ENCODE data around the gene AVEN. TPM values are rescaled to one million over a fixed set of nuclear protein-coding genes. Genes with fewer than 3 reads are reported as not detected.

Gene AVEN
- total and polyA plus RNA-seq, 2 experiments from 2014 or later: 18.2 to 27.0 TPM

DNA sequence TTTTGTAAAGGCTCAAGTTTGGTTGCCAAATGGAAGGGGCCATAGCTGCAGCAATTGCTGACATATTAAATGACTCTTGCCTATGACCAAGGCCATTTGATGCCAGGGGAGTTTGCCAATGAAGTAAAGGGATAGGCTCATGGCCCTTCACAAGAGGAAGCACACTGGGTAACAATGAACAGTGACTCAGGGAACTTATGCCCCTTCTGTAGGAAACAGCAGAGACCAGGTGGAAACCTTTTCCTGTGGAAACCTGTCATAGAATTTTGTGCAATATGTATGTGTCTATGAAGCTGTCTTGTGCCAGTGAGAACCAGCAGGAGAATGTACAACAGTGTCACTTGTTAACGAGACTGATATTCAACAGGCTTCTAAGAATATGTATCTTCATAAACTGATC is 25.4 kb upstream of the AVEN start:
- DNase-seq: no peak
- Histone ChIP-seq H3K9ac (no peak overlapping the region), H4K20me1 (ENCODE audit: insufficient read depth) (no peaks in the 10 kb centered on the region), H2AFZ (no peak overlapping the region), H3F3A (ENCODE audit: insufficient read depth) (no peaks in the 10 kb centered on the region), H3K4me1 (ENCODE audit: insufficient read depth) (no peaks in the 10 kb centered on the region), H3K4me2 (ENCODE audit: unreplicated experiment) (no peak overlapping the region), H3K4me3 (no peak overlapping the region), H3K27ac (no peak overlapping the region), H3K9me2 (ENCODE audit: insufficient read depth) (no peaks in the 10 kb centered on the region), H3K36me3 (ENCODE audit: low read depth) (no peaks in the 10 kb centered on the region), H3K9me3 (ENCODE audit: low read depth) (no peaks in the 10 kb centered on the region), H3K79me2 (ENCODE audit: insufficient read depth) (no peaks in the 10 kb centered on the region), H3K27me3 (replicated peaks; ENCODE audit: insufficient read depth) (no peaks in the 10 kb centered on the region)
- TF ChIP-seq EZH2 (IDR thresholded peaks at IDR 0.05; ENCODE audit: insufficient read depth, poor library complexity, severe bottlenecking) (no peak), EZH2phosphoT487 (IDR thresholded peaks at IDR 0.05; ENCODE audit: insufficient read depth, low read depth) (no peak)
- in situ Hi-C loops (cut with MboI): no loop called here
- WGBS, 2 experiments (ENCODE audit: low coverage in 1 of 2, low lambda C conversion rate in 2 of 2, missing lambda C conversion rate in 2 of 2): 0% methylated on average over 1 of the region's 1 CpG

GRCh38 chr15:34059946-34060345 is 20.9 kb upstream of the AVEN start:
- H3K4me2 ChIP-seq (ENCODE audit: unreplicated experiment): no peak overlapping the region
- peaks cover 16% of the 10 kb centered on the region for H3K4me1 ChIP-seq (ENCODE audit: insufficient read depth)
- in situ Hi-C loops (cut with MboI): no loop called here
- TF ChIP-seq EZH2 (IDR thresholded peaks at IDR 0.05; ENCODE audit: insufficient read depth, poor library complexity, severe bottlenecking) (no peak), EZH2phosphoT487 (IDR thresholded peaks at IDR 0.05; ENCODE audit: insufficient read depth, low read depth) (no peak)
- H3K9ac ChIP-seq: no peak overlapping the region
- no peak overlapping the region for H3K4me3 ChIP-seq
- WGBS, 2 experiments (ENCODE audit: low coverage in 1 of 2, low lambda C conversion rate in 2 of 2, missing lambda C conversion rate in 2 of 2): 21 to 26% methylated on average over 3 of the region's 3 CpGs
- no peaks in the 10 kb centered on the region for H3K9me3 ChIP-seq (ENCODE audit: low read depth)
- no peaks in the 10 kb centered on the region for H3K27me3 ChIP-seq (replicated peaks; ENCODE audit: insufficient read depth)
- H3K9me2 ChIP-seq (ENCODE audit: insufficient read depth): no peaks in the 10 kb centered on the region
- no peaks in the 10 kb centered on the region for H3K79me2 ChIP-seq (ENCODE audit: insufficient read depth)
- no peaks in the 10 kb centered on the region for H3K36me3 ChIP-seq (ENCODE audit: low read depth)
- H3K27ac ChIP-seq: no peak overlapping the region
- DNase-seq: no peak
- H4K20me1 ChIP-seq (ENCODE audit: insufficient read depth): no peaks in the 10 kb centered on the region
- peaks cover 22% of the 10 kb centered on the region for H3F3A ChIP-seq (ENCODE audit: insufficient read depth)
- H2AFZ ChIP-seq: peak overlapping the region; percentile 56; the same call in 1 of the 2 replicates

GRCh38 chr15:34059476-34059875 is 20.5 kb upstream of the AVEN start:
- in situ Hi-C loops (cut with MboI): no loop called here

DNA sequence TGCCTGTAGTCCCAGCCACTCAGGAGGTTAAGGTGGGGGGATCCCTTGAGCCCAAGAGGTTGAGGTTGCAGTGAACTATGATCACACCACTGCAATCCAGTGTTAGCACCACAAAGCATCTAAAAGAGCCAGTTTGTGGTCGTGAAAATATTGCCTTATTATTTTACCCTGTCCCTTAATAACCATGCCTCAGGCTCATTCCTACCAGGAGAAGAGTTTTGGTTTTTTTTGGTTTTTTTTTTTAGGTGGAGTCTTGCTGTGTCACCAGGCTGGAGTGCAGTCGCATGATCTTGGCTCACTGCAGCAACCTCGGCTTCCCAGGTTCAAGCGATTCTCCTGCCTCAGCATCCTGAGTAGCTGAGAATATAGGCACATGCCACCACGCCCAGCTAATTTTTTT is 17.9 kb upstream of the AVEN start:
- peak overlapping the region; percentile 61 for H2AFZ ChIP-seq
- in situ Hi-C loops (cut with MboI): no loop called here

More at GRCh38 chr15:34059476-34059875, 20.5 kb upstream of the AVEN start:
- no peaks in the 10 kb centered on the region for H3K9me2 ChIP-seq (ENCODE audit: insufficient read depth)
- H3K36me3 ChIP-seq (ENCODE audit: low read depth): no peaks in the 10 kb centered on the region
- H3K27ac ChIP-seq: no peak overlapping the region
- no peaks in the 10 kb centered on the region for H3K79me2 ChIP-seq (ENCODE audit: insufficient read depth)
- no peak overlapping the region for H3K4me3 ChIP-seq
- H3F3A ChIP-seq (ENCODE audit: insufficient read depth): peaks cover 22% of the 10 kb centered on the region
- H2AFZ ChIP-seq: peak overlapping the region; percentile 56
- no peaks in the 10 kb centered on the region for H3K9me3 ChIP-seq (ENCODE audit: low read depth)
- no peaks in the 10 kb centered on the region for H3K27me3 ChIP-seq (replicated peaks; ENCODE audit: insufficient read depth)
- no peak for TF ChIP-seq EZH2 (IDR thresholded peaks at IDR 0.05; ENCODE audit: insufficient read depth, poor library complexity, severe bottlenecking)
- no peak for TF ChIP-seq EZH2phosphoT487 (IDR thresholded peaks at IDR 0.05; ENCODE audit: insufficient read depth, low read depth)
- H4K20me1 ChIP-seq (ENCODE audit: insufficient read depth): no peaks in the 10 kb centered on the region
- H3K4me1 ChIP-seq (ENCODE audit: insufficient read depth): peaks cover 16% of the 10 kb centered on the region
- no peak overlapping the region for H3K4me2 ChIP-seq (ENCODE audit: unreplicated experiment)
- no peak overlapping the region for H3K9ac ChIP-seq
- 6 to 11% methylated on average over 2 of the region's 2 CpGs for WGBS, 2 experiments (ENCODE audit: low coverage in 1 of 2, low lambda C conversion rate in 2 of 2, missing lambda C conversion rate in 2 of 2)
- DNase-seq: no peak

More for the DNA sequence above, 17.9 kb upstream of the AVEN start:
- Histone ChIP-seq H3K4me3 (peak overlapping the region; percentile 7; the same call in 1 of the 2 replicates), H3K9me2 (ENCODE audit: insufficient read depth) (no peaks in the 10 kb centered on the region), H3K27me3 (replicated peaks; ENCODE audit: insufficient read depth) (no peaks in the 10 kb centered on the region), H3K9me3 (ENCODE audit: low read depth) (no peaks in the 10 kb centered on the region), H3K79me2 (ENCODE audit: insufficient read depth) (no peaks in the 10 kb centered on the region), H3K36me3 (ENCODE audit: low read depth) (no peaks in the 10 kb centered on the region), H3F3A (ENCODE audit: insufficient read depth) (peaks cover 22% of the 10 kb centered on the region), H3K4me2 (ENCODE audit: unreplicated experiment) (peak overlapping the region; percentile 41), H3K9ac (peak overlapping the region; percentile 14), H3K27ac (peak overlapping the region; percentile 58), H3K4me1 (ENCODE audit: insufficient read depth) (peaks cover 16% of the 10 kb centered on the region), H4K20me1 (ENCODE audit: insufficient read depth) (no peaks in the 10 kb centered on the region)
- peak; percentile 19 for DNase-seq
- 63 to 66% methylated on average over 5 of the region's 5 CpGs for WGBS, 2 experiments (ENCODE audit: low coverage in 1 of 2, low lambda C conversion rate in 2 of 2, missing lambda C conversion rate in 2 of 2)
- no peak for TF ChIP-seq EZH2 (IDR thresholded peaks at IDR 0.05; ENCODE audit: insufficient read depth, poor library complexity, severe bottlenecking)
- TF ChIP-seq EZH2phosphoT487 (IDR thresholded peaks at IDR 0.05; ENCODE audit: insufficient read depth, low read depth): no peak

Measured in GM23248 (cell line).